Astrocyte (in vitro differentiated cells and primary cell): ENCODE measurements around the gene NAGLU.

Experiments used
- EZH2 ChIP-seq: IDR thresholded peaks from 2 replicates; pipeline ENCODE4 v1.6.1; 2012; ENCODE audit warnings: mild to moderate bottlenecking, low read length, inconsistent platforms; ENCODE audit not compliant: insufficient read depth
- TF ChIP-seq, protein P1 (sequence below): IDR thresholded peaks from 2 replicates; pipeline ENCODE4 v1.5.1; 2011; ENCODE audit warnings: low read depth, mild to moderate bottlenecking, inconsistent platforms, low read length, moderate library complexity; ENCODE audit not compliant: insufficient read depth

GRCh38 chr17:42502091-42502490 lies 34.0 kb upstream of the NAGLU start:
- TF ChIP-seq, protein P1, sequence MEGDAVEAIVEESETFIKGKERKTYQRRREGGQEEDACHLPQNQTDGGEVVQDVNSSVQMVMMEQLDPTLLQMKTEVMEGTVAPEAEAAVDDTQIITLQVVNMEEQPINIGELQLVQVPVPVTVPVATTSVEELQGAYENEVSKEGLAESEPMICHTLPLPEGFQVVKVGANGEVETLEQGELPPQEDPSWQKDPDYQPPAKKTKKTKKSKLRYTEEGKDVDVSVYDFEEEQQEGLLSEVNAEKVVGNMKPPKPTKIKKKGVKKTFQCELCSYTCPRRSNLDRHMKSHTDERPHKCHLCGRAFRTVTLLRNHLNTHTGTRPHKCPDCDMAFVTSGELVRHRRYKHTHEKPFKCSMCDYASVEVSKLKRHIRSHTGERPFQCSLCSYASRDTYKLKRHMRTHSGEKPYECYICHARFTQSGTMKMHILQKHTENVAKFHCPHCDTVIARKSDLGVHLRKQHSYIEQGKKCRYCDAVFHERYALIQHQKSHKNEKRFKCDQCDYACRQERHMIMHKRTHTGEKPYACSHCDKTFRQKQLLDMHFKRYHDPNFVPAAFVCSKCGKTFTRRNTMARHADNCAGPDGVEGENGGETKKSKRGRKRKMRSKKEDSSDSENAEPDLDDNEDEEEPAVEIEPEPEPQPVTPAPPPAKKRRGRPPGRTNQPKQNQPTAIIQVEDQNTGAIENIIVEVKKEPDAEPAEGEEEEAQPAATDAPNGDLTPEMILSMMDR, result no peak
- no peak for TF ChIP-seq EZH2
